Activated T-helper 1 cell treated with anti-CD3 and anti-CD28 coated beads, Interleukin-2, amount 50 U/mL, for 16 hours (primary cell): Measurements from ENCODE around the gene KIF1C.

Experiments used
- DNase-seq, 2 donors: peaks; one replicate each; pipeline ENCODE4 v3.0.0-alpha.2; 2020; ENCODE audit warnings: low read depth in 1 of 2, low spot score in 1 of 2

The KIF1C gene

DNA sequence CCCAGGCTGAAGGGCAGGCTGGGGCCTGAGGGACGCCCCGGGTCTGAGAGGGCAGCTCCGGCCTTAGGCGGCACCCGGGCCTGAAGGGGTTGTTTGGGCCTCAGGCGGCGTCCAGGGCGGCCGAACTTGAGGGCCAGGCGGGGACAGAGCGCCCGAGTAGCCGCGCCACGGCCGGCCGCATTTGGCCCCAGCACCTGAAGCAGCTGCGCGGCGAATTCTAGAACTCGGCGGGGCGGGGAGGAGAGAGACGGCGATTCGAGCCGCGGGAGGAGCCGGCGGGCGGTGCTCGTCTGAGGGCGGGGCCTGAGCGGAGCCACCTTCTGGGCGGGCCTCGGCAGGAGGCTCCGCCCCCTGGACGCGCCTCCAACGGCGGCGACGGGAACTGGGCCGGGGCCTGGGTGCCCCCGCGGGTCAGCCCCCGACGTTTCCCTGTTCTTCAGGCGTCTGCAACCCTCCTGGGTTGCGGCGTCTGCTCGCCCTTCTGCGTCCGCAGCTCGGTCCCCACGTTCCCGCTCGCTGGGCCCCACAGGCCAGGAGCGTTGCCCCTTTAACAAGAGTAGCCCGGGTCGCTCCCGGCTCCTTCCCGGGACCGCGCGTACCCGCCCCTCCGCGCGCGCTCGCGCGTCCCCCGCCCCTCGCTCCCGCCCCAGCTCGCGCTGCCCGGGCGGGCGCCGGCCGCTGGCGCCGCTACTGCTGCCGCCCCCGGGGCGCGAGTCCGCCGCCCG, at the start of gene KIF1C, which contains the start of gene INCA1:
Gene KIF1C (plus strand): TSS at position 649 of the 725 bp plus-strand sequence. CDS start 2,297 bp downstream, outside the sequence.
Gene INCA1 (minus strand): TSS at position 221 of the 725 bp plus-strand sequence. CDS start 3,085 bp downstream, outside the sequence.
- peak; percentile 84 for DNase-seq

DNA sequence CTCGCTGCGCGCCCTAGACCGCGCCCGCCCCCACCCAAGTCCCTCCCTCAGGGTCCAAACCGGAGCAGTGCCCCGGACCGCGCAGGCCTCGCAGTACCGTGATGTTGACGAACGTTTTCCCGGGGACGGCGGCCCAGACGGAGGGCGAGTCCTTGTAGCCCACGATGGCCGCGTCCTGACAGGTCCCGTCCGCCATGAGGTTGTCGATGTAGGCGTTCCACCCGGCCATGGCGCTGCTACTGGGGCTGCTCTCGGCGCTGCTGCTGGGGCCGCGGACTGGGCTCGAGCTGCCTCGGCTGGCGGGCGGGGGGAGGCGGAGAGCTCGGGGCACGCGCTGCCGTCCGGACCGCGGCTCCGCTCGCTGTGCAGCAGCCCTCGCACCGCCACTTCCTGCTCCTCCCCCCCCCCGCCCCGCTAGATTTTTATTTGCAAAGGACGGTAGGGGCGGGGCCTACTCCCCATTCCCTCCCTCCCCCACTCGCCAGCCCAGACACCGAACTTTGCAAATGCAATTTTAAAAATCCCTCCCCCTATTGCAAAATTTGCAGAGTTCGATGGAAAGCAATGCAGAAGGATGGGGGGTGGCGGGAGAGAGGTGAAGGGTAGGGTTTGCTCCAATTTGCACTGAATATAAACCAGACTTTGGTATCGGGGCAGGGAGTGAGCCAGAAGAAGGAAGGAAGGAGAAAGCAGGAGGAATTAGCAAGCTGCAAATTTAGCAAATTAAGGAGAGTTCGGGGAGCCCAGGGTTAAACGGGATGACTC, 49.4 kb upstream of the KIF1C start, which contains the start of gene PFN1:
Gene PFN1 (minus strand): TSS at position 365 of the 765 bp plus-strand sequence. CDS start 136 bp downstream, at position 229.
- DNase-seq: peak; percentile 78 to 80

DNA sequence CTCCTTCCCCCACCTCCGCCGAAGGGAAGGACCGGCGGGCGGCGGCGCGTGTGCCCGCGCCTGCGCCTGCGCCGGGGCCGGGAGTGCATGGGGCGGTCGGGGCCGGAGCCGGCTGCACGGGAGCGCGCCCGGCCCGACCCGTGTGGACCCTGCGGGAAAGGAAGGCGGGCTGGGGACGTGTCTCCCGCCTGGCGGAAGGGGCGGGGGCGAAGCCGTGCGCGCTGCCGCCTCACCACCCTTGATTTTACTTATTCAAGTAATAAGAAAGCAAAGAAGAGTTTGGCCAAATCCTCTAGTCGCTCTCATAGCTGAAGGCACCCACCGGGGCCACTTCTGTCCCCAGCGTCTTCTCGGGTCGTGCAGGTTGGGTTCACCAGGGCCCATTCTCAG, 48.8 kb upstream of the KIF1C start:
- peak; percentile 31 to 62 for DNase-seq

DNA sequence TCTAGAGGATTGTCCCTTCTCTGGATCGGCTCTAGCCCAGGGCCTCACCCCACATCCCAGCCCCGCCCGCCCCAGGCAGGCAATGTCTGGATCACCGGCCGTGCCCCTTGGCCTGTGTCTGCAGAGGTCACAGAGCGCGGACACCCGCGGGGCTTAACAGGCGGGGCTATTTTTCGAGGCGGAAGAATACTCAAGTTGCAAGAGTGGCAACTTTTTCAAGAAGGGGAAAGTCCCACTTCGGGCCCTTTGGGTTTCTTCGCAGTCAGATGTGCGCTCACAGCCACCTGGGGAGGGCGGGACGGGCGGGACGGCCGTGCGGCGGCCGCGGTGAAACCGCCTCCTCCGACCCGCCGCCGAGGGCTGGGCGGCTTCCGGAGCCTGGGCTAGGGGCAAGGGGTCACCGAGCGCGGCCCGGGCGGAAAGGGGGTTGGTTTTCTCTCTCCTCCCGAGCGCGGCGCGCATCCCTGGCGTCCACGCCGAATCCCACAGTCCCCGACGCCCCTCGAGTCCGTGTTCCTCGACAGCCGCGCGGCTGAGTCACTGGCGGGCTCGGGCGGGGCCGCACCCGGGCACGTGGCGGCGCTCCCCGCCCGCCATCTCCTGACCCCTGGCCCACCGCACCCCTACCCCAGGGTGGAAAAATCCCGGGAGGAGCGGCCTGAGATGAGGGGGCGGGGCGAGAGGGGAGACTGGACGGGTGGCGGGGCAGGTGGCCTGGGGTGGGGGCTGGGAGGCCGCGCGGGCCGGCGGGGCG, 48.3 kb upstream of the KIF1C start:
- peak; percentile 31 to 63 for DNase-seq

DNA sequence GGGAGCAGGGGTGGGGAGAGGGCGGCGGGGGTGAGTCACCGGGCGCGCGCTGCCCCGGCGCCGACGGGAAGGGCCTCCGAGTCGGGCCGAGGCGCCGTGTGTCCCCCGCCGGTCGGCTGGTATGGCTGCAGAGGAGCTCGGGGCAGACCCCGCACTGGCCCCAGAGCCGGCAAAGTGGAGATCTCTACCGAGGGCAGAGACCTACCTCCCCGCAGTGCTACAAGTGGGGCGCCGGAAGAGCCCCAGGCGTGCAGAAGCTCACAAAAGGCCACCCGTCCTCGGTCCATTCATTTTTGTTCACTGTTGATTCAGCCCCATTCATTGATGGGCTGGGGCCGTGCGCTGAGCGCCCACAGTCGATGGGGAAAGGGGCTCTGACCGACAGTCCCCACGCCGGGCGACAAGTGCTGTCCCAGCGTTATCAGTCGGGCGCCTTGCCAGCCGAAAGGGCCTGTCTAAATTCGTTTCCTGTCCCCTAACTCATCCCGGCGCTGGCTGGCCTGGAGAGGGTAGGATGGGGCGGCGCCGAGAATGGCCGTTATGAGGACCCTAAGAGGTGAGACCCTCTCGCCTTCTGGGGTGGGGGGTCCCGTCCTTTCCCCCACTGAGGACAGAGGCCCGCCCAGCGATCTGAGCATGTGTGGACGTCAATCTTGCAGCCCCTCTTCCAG, 47.5 kb upstream of the KIF1C start:
- DNase-seq: no peak

DNA sequence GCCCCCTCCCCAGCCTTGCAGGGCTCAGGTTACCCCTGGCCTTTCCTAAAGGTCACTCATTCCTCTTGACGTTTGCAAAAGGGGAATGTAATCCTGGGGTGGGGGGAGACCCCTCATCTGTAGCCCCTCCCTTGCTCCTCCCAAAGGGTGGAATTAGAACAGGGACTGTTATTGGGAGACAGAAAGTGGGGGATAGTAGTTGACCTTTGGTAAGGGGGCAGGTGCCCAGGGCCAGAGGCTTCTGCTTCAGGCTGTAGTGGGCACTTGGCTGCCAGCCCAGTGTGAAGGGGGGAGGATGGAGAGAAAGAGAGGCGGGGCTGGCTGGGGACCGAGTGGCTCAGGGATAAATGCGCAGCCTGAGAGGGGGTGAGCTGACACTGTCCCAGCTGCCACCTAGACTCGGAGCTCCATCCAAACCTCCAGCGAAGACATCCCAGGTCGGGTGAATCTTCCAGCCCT, 47.0 kb upstream of the KIF1C start, which contains the start of gene ENO3:
Gene ENO3 (plus strand): TSS at position 374 of the 459 bp plus-strand sequence. CDS start 711 bp downstream, outside the sequence.
- no peak for DNase-seq

- no peak for DNase-seq
These were observed 46.3 kb upstream of the KIF1C start for GRCh38 chr17:4951486-4951885.

GRCh38 chr17:4953451-4953961, 44.2 kb upstream of the KIF1C start:
- DNase-seq: no peak

- DNase-seq: no peak
These were observed 42.7 kb upstream of the KIF1C start for GRCh38 chr17:4955091-4955490.

DNA sequence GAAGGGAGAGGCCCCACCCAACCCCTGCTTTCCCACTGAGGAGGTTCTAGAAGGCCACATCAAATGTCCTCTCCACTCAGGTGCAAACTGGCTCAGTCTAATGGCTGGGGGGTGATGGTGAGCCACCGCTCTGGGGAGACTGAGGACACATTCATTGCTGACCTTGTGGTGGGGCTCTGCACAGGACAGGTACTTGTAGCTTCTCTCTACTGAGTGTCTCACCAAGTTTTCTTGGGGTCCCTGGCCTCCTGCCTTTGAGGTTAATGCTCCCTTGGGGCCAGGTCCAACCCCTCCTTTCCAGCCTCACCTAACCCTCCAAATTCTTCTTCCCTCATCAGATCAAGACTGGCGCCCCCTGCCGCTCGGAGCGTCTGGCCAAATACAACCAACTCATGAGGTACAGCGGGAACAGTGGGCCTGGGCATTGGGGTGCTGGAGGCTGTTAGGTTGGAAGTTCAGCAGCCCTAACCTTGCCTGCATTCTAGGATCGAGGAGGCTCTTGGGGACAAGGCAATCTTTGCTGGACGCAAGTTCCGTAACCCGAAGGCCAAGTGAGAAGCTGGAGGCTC, 41.2 kb upstream of the KIF1C start:
- no peak for DNase-seq

DNA sequence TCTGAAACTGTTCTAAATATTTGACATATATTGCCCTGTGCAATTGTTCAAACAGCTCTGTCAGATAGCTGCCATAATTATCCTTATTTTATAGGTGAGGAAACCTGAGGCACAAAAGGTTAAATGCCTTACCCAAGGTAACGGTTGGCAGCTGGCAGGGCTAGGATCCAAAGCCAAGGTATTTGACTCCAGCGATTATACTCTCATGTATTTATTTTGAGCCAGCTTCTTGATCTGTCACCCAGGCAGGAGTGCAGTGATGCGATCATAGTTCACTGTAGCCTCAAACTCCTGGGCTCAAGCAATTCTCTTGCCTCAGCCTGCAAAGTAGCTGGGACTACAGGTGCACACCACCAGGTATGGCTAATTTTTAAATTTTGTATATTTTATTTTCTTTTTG, 39.6 kb upstream of the KIF1C start:
- DNase-seq: no peak

DNA sequence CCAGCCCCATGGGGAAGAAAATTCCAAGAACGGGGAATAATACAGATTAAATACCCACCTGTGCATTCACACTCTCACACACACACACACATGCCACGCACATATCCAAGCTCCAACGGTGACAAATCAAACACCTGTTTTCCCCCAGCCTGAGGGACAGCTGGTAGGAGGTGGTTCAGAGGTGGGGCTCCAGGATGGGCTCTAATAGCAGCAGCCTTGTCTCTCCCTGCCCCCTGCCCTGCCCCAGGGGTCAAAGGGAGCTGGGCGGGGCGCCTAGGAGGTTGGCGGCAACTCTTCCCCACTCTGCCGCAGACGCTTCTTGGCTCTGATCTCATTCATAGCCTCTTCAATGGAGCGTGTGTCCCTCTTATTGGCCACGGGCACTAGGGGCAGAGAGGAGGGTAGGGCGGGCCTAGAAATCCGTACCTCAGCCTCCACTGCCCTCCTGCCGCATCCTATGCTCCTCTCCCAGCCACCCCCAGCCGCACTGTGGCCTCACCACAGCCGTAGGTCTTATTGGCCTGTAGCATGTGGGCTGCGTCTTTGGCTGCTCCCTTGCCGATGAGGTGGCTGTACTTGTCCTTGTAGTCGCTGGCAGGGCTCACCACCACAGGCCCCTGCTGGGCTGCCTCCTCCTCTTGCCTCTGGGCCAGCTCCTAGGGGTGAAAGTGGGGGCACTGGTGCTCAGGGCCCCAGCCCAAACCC, 38.3 kb upstream of the KIF1C start:
- no peak for DNase-seq

GRCh38 chr17:4960279-4960922, 37.3 kb upstream of the KIF1C start:
- no peak for DNase-seq

DNA sequence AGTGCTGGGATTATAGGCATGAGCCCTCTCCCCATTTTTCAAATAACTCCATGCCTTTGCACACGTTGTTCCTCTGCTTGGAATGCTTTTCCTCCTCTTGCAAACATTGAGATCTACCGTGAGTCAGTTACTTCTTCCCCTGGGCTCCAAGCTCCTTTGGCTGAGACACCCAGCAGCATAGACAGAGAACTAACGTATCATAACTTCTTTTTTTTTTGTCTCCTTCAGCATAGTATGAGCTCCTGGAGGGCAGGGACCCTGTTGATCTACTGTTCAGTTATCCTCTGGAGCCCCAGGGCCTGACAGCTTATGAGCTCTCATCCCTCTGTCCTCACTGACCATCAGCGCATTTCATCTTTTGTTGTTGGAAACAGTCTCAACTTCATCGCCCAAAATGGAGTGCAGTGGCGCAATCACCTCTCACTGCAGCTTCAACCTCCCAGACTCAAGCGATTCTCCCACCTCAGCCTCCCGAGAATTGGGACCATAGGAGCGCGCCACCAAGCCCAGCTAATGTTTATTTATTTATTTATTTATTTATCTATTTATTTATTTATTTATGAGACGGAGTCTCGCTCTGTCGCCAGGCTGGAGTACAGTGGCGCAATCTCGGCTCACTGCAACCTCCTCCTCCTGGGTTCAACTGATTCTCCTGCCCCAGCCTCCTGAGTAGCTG, 32.3 kb upstream of the KIF1C start:
- no peak for DNase-seq

- peak; percentile 86 to 87 for DNase-seq
These were observed 30.8 kb upstream of the KIF1C start for GRCh38 chr17:4966844-4967538.

DNA sequence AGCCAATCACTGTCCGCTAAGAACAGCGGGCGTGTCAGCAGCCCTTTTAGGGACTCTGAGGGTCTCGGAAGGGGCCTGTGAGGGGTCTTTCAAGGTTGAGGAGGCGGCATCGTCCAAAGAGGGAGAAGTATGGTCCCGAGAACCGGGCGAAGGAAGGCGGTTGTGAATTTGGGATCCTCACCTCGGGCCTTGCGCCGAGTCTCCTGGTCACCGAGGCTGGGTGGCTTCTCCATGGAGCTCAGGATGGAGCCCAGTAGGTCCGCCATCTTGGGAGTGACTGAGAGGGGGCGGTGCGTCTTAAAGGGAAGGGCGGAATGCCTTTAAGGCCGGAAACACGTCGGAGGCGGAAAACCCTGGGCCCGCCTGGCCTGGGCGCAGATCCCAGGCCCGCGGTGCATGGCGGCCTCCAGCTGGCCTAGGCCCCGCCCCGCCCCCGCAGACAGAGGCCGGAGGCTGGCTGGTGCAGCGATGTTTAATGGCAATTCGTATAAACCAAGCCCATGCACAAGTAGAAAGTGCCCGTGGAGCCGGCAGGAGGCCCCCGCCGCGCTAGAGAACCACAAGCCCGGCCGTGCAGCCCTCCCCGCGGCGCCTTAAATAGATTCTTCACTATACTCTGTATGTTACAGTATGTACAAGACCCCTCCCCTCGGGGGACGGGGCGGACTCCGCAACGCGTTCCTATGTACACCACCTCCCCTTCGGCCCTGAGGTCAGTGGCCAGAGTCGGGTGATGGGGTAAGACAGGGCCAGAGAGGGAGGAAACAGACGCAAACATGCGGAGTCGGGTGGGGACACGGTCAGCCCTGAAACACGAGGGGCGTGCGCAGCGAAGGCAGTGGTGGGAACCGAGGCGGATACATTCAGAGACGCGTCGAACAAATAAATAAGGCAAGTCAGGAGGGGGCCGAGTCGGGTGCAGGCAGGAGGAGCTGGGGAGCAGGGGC, 29.9 kb upstream of the KIF1C start, which contains the start of gene SPAG7:
Gene SPAG7 (minus strand): TSS at position 279 of the 947 bp plus-strand sequence. CDS start 13 bp downstream, at position 266.
- peak; percentile 87 for DNase-seq
